K562 (cell line): ENCODE results near the gene SEC23B.

Experiments
- BHLHE40 ChIP-seq: IDR thresholded peaks from 2 replicates; pipeline ENCODE4 v1.6.1; 2011; ENCODE audit warnings: low read length, improper control_type of control experiment
- TAF1 ChIP-seq: IDR thresholded peaks from 2 replicates; pipeline ENCODE4 v1.6.1; 2011; ENCODE audit warnings: mild to moderate bottlenecking, low read length, moderate library complexity; ENCODE audit not compliant: insufficient read depth, control insufficient read depth, severe bottlenecking; ENCODE audit errors: extremely low read depth
- TF ChIP-seq, protein P1 (sequence below), 3 experiments: IDR thresholded peaks in 2 of 3; conservative IDR thresholded peaks in 1 of 3; 2 replicates each; pipeline ENCODE4 v1.5.1; 2011 to 2012; ENCODE audit warnings: low read length in 3 of 3, mild to moderate bottlenecking in 3 of 3, control low read depth in 2 of 3, improper control_type of control experiment in 1 of 3, inconsistent platforms in 1 of 3, low read depth in 1 of 3, mixed read lengths in 1 of 3, moderate library complexity in 1 of 3; ENCODE audit not compliant: insufficient read depth in 2 of 3

DNA sequence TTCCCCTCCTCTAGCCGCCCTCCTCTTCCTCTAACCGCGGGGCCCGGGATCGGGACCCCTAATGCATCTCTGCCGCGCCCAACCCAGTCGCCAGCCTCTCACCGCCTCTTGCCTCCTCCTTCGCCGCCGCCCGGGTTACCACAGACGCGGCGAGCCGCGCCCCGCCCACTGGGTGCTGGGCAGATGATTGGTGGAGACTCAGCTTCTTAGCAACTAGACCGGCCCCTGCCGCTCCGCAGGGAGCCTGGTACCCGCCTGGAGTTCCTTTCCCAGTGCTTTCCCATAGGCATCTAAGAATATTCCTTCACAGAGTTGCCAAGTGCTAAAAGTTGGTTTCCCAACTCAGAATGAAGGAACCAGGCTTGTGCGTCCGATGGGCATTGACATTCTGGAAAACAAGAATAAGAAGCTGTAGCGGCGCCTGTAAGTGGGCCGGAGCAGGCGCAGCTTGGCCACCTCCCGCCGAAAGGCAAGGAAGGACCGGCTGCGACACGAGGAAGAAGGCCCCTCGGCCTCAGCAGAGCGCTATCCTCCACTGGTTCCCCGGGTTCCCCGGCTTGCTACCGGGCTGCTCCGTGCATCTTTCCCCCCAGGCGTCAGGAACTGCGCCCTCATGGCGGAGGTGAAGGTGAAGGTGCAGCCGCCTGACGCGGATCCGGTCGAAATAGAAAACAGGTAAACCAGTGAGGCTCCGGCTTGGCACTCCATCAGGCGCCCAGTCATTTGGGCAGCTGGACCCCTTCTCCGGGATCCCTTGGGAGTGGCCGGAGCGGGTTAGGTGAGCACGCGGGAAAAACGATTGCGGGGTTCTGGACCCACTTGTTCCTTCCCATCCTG is 40.6 kb upstream of the SEC23B start, which contains the start of the genes DZANK1 and POLR3F:
- TF ChIP-seq, protein P1, sequence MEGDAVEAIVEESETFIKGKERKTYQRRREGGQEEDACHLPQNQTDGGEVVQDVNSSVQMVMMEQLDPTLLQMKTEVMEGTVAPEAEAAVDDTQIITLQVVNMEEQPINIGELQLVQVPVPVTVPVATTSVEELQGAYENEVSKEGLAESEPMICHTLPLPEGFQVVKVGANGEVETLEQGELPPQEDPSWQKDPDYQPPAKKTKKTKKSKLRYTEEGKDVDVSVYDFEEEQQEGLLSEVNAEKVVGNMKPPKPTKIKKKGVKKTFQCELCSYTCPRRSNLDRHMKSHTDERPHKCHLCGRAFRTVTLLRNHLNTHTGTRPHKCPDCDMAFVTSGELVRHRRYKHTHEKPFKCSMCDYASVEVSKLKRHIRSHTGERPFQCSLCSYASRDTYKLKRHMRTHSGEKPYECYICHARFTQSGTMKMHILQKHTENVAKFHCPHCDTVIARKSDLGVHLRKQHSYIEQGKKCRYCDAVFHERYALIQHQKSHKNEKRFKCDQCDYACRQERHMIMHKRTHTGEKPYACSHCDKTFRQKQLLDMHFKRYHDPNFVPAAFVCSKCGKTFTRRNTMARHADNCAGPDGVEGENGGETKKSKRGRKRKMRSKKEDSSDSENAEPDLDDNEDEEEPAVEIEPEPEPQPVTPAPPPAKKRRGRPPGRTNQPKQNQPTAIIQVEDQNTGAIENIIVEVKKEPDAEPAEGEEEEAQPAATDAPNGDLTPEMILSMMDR (IDR thresholded peaks at IDR 0.05 in 2 of 3, conservative IDR thresholded peaks at IDR 0.05 in 1 of 3; ENCODE audit: insufficient read depth in 2 of 3, low read depth in 1 of 3, low read length in 3 of 3): no peak
- TF ChIP-seq BHLHE40 (no peak), TAF1 (peak; percentile 39)
